IPS-NIHi7 (cell line): ENCODE measurements around the gene TRIB2.
A peak's percentile ranks its signal among the peaks of the same experiment; 100 is the strongest.

Experiments used
- DNase-seq: peaks from one replicate; pipeline ENCODE4 v3.0.0; 2012; ENCODE audit warnings: mixed read lengths; ENCODE audit errors: extremely low spot score

TRIB2 gene

DNA sequence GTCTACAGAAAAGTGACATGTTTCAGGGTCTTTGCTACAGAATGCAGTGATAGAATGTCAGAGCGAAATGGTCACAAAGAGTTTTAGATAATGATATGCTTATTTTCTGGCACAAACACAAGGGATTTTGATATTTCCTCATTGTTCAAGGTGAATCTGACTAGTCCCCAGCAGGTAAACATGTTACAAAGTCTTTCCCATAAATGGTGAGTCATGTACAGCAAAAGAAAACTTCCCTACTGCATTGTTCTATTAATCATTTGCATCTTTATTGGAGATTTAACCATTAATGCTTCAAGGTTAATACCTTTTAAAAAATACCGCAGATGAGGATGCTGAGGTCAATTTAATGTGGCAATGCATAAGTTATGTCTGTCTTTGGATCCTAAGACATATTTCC is 19.1 kb upstream of the TRIB2 start:
- no peak for DNase-seq

DNA sequence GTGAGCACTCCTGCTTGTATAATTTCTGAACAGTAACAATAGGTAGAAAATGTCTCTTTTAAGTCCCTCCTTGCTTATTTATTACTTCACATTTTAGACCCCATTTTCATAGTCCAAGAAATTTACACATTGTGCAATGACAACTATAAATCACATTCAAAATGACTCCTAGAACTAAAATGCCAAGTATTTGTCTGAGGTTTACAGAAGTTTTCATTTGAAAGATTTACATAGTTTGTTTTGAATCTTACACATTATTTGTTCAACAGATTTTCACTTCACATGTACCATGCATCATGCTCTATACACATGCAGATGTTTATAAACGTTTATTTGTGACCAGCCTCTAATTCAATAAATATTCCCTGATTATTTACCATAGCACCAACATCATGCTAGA is 15.7 kb upstream of the TRIB2 start:
- DNase-seq: no peak

DNA sequence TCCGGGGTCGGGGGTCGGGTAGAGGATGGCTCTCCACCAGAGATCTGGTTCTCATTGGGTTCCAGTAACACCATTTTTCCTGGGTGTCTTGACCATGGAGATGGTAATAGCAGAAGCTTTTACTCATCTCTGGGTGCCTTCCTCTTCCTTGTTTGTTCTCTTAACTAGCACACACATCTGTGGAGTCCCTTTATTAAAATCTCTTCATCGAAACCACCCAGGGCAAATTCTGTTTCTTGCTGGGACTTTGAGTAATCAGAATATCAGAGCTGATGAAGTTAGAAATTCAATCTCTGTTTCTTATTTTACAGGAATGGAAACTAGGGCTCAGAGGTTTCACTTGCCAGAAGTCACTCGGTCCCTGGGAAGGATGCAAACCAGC is 15.0 kb upstream of the TRIB2 start:
- no peak for DNase-seq

DNA sequence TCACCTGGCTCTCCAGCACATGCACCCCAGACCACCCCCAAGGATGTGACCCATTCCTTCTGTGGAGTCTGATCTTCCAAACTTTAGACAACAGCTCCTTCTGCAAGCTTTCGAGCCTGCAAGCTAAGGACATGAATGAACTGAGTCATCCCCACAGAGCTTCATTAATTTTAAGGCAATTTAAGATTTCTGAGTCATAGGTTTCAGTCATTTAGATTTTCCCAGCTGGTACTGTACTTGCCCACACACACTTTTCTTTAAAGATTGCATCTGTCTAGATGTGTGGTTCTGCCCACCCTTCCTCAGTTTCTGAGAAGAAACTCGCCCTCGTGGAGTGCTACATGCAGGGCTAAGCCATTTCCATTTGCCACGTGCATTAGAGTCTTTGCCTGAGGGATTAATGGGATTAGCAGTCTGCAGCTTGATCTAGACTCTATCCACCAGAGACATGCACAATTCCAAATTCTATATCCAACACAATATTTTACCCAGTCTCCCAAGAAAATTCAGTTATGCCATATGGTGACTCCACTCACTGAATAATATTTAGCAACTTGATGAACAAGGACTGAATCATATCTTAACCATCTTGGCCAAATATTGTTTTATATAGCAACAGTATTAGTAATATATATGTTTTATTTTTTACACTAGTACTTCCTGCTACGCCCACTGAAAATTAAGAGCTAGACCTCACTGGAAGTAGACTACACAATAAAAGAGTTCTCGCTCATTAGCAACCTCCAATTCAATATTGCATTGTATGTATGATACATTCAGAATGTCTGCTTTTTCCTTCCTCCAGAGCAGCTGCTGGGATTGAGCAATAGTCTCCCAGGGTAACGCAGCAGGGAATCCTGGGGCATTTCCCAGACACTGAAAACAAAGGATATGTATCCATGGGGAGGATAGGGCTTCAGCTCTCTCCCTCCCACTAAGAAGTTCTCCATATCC is 14.3 kb upstream of the TRIB2 start:
- peak; percentile 39 for DNase-seq

DNA sequence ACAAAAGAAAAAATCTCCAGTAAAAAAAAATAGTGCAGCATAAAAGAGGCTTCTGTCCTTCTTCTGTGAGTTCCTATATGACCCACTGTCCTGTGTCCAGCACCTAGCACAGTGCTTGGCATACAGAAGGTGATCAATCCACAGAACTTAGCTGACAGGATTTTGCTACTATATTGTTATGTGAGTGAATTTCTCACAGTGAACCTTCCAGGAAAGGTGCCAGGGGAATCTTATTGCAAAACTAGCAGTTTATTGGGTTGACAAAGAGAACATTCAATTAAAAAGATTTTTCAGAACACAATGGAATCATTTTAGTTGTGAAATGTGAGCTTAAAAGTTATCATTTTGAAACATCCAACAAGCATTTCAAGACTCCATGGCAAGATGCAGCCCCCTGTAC is 12.4 kb upstream of the TRIB2 start:
- no peak for DNase-seq

DNA sequence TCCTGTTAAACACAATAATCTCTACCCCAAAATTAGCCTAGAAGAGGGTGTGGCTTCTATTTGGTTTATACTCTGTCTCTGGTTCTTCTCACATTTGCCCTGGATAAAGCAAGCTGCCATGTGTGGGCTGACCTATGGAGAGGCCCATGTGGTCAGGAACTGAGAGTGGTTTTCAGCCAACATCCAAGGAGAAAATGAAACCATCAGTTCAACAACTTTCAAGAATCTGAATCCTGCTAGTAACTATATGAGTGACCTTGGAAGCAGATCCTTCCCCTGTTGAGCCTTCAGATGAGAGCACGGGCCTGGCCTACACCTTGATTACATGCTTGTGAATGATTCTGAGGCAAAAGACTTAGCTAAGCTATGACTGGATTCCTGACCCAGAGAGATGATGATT is 11.5 kb upstream of the TRIB2 start:
- DNase-seq: no peak

DNA sequence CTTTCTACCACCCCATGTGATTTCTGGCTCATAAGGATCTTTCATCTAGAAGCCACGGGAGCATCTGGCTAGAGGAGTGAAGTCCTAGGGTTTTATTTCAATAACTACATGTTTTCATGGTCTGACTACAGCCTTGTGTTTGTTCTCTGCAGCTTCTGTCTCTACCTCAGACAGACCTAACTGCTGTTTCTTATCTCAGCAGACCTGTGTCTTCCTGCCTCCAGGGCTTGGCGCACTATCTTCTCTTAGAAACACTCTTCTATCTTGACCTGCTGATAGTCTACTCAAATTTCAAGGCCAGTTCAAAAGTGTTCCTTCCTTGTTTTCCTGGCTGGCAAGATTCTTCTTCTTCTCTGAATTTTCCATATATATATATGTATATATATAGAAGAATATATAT is 11.0 kb upstream of the TRIB2 start:
- DNase-seq: no peak

DNA sequence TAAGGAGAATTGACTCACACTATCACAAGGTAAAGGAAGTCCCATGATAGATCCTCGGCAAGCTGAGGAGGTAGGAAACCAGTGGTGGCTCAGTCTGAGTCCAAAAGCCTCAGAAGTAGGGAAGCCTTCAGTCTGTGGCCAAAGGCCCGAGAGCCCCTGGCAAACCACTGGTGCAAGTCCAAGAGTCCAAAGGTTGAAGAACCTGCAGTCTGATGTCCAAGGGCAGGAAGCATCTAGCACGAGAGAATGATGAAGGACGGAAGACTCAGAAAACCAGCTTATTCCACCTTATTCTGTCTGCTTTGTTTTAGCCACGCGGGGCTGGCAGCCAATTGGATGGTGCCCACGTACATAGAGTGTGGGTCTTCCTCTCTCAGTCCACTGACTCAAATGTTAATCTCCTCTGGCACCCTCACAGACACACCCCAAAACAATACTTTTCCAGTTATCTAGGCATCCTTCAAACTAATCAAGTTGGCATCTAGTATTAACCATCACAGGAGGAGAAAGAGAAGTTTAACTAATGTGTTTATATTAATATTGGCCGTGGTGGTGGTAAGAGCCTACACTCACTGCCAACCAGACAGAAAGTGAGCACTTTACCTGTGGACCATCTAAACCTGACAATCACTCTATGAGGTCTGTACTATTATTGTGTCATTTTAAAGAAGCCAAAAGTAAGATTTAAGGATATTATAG is 8.1 kb upstream of the TRIB2 start:
- DNase-seq: no peak

DNA sequence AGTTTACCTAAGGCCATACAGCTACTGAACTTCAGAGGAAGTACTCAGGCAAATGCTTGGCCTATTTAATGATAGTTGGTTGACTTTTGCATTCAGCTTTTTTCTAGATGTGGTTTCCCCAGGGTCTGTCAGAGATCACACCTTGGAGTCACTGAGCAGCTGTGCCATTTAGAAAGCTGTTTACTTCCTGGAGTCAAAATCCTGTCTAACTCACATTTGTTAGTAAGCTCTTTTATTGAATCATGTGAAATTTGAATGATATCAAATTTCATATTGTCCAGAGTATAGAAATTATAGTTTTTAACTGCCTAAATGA is 7.6 kb upstream of the TRIB2 start:
- DNase-seq: no peak

DNA sequence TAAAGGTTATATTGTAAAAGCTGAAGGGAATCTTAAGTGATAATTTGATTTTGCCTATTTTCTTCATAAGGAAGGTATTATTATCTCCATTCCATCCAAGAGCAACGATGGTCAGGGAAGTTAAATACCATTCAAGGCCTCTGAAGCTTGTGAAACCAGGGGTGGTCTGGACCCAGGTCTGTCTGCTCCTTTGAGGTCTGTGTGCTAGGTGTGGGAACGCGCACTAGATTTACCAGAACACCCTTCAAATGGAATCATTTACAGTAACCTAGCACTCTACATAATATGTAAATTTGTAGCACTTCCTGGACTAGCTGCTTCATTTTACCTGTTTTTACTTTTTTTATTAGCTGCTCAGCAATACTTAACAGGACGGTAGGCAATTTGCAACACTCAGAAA is 6.4 kb upstream of the TRIB2 start:
- no peak for DNase-seq

DNA sequence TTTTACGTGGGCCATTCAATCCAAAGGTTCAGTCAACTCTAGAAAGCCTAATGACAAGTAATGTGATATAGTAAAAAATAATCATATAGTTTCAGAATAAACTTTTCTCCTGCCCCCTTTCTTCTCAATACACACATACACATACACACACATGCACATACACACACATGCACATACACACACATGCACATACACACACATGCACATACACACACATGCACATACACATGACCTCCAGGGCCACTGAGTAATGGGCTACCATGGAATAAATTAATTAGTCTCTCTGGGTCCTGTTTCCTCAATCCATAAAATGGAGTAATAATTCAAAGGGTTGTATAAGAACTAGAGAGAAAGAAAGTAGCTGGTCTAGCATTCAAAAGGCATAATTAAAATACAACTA is 5.4 kb upstream of the TRIB2 start:
- no peak for DNase-seq

DNA sequence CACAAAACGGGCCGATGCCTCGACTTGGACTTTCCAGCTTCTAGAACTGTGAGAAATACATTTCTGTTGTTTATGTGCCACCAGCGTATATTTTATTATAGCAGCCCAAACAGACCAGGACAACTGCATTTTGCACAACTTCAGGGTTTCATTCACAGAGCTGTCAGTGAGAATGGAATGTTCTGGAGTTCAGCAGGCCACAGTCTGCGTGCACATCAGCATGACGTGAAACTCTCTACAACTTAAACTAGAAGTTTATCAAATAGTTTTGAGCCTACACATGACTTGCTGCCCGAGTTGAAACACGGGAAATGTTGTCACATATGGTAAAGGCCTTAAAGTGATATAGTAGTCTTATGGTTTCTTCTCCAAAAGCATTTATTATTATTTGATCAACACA is 3.9 kb upstream of the TRIB2 start:
- DNase-seq: no peak

DNA sequence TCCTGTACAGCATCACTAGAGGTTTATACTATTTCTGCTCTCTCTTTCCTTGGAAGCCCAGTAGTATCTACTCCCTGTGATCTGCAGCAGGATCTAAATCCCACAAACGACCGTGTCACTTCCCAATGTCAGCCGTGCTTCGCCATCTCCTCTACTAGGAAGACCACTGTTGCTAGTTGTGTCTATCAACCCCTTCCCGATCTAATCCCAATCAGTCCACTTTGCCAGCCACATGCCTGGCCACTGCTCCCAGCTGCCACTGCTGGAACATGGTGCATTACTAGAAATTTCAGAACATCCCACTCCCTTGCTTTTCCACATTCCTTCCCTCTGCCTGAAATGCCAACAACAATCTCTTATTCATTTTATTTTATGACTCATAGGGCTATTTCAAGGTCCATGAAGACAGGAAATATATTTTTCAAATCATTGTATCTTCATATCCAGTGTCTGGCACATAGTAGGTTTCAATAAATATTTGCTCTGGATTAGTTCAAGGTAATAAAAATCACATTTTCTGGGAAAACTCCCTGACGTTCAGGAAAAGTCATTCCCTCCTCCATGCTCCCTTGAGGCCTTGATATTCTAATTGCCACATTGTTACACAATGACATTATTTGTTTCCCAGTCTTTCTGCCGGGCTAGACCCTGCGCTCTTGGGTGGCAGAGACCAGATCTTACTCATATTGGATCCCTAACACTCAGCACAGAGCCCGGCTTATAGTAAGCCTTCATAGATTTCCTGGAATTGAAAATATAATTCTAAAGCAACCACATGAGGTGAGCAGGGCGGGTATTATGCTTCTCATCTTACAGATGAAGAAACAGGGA is 2.1 kb upstream of the TRIB2 start:
- DNase-seq: no peak

DNA sequence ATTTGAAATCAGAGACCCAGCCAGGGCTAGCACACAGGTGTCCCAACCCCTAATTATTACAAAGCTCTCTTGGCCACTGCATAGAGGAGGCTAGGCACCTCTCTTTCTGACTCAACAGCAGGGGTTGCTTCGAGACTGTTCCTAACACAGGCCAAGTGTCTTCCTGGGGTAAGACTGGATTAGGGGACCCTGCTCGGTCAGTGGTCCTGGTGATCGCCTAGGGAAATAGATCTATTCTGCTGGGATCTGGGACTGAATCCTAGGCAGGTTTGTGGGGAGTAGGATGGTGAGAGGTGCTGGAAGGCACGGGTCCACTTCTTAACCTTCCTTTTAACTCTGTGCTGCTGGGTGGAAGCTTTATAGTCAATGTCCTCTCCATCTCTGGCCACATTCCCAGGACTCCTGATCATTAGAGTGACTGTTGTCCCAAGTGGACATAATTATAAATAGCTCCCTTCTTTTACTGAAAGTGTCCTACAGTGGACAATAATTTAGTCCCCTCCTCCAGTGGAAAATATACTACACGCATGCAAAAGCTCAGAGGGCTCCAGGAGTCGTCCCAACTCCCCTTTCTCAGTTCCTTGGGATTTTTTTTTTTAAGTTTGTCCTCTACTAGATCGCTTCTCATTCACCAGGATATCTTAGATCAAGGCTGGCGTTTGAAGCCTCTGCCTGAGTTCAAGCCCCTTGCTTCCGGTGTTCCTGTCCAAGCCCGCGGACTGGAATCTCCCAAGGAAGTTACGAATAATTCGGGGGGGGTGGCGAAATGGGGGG is 1.3 kb upstream of the TRIB2 start:
- DNase-seq: no peak

DNA sequence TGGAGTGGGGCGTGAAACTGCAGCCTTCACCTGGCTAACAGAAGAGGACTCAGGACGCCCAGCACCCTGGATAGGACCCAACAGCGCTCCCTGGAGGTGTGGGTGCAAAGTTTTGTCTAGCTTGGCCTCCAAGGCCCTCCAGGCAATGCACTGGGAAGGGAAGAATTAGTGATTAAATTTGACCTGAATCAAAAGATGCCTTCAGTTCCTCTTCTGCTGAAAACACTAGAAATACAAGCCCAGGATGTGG is 779 bp upstream of the TRIB2 start:
- peak; percentile 70 for DNase-seq

DNA sequence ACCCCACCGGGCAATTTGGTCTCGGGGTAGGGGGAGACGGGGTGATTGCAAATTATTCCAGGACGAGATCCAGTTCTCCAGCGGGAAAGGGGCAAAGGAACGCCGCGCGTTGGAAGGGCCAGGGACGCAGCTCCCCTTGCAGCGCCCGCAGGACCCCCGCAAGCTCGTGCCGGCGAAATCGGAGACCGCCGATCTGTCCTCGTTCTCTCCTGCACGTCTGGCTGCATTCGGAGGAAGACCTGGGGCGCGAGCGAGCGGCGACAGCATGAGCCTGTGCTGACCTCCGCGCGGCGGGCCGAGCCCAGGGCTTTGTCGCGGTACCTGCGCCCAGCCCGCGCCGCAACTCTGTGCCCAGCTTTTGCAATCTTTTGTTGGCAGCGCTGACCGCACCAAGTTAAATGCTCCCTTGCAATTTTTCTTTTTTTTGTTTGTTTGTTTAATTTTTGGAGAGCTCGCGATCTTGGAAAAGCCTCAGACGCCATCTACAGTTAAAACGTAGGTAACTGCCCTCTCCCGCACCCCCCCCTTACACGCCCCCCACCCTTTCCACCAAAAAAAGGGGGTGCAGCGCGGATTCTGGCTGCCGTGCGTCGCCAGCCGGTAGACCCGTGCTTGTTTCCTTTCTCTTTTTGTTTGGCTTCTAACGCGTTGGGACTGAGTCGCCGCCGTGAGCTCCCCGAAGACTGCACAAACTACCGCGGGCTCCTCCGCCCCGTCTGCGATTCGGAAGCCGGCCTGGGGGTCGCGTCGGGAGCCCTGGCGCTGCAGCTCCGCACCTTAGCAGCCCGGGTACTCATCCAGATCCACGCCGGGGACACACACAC is 667 bp downstream of the TRIB2 start:
- DNase-seq: peak; percentile 50

DNA sequence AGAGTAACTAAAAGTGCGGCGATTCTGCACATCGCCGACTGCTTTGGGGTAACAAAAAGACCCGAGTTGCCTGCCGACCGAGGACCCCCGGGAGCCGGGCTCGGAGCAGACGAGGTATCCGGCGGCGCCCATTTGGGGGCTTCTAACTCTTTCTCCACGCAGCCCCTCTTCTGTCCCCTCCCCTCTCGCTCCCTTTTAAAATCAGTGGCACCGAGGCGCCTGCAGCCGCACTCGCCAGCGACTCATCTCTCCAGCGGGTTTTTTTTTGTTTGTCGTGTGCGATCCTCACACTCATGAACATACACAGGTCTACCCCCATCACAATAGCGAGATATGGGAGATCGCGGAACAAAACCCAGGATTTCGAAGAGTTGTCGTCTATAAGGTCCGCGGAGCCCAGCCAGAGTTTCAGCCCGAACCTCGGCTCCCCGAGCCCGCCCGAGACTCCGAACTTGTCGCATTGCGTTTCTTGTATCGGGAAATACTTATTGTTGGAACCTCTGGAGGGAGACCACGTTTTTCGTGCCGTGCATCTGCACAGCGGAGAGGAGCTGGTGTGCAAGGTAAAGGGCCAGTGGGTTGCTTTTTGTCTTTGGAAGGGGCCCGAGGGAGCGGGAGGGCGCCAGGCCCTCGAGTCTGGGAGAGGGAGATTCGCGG is 1.4 kb downstream of the TRIB2 start:
- no peak for DNase-seq

DNA sequence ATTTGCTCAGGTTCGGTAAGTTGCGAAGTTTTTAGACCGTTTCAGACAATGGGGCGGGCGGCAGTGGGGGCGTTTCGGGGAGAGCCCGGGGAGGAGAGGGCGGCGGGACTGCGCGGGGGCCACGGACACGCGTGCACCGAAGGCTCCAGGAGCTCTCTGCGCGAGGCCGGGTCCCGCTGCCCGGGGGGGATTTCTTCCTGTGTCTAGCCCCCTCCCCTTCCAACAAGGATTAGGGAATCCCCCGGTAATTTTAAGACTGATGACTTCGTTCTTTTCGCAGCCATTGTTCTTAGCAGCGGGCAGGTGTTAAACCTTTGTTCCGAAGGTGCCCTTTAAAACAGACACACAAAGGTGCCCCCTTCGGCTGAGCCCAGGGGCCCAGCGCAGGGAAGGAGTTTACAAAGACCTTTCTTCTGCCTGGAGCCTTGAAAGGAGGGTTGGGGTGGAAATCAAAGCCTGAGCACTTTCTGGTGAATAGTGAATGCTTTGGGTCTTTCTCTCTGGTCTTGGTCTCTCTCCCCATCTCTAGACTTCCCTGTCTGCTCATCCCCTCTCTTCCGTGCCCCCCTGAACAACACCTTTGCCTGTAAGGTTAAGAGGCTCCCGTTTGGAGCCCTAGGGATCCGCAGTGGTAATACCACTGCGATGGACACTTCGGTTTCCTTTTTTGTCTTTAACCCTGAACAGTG is 2.1 kb downstream of the TRIB2 start:
- DNase-seq: peak; percentile 31

DNA sequence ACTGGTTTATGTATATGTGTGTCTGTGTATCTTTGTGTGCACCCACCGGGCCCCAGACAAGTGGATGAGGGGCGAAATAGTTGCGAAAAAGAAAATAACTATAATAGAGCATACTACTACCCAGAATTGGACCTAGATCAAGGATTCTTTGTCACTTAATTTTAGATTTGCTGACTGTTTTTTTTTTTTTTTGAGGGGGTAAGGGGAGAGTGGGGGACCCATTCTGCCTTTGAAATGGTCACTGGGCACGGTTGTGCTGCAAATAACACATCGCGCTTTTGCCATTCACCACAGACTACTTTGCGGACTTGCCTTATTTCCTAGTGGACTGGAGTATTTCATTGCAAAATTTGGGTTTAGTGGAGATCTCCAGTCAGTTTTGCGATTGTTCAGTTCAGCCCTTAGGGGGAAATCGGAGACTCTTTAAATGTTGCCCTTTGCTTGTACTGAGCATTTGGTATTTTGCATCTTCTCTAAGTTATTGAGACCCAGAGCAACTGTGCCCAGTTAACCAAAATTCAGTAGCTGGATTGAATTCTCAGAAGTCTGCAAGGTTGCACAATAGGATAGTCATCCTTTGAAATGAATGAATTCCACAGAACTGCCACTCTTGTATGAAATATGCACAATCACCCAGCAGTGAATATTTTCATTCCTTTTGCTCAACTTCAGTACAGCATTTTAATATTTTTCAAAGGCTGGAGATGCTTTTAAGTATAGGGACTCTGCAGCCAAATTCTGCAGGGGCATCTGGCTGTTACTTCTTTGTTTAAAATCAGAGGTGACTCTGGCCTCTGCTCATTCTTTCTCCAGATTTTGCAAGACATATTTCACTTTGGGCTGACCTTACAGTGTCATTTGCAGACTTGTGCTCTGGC is 2.9 kb downstream of the TRIB2 start:
- no peak for DNase-seq
